Keratinocyte (primary cell): ENCODE results near the gene ASIC1. TPM values are rescaled to one million over a fixed set of nuclear protein-coding genes. Genes with fewer than 3 reads are reported as not detected.
A peak's percentile ranks its signal among the peaks of the same experiment; 100 is the strongest.

Experiments used
- DNase-seq: peaks from one replicate; pipeline ENCODE4 v3.0.0-alpha.2; 2011; ENCODE audit warnings: low read depth, missing footprints, low spot score
- FAIRE-seq: peaks from 2 replicates; lab custom pipeline; 2011; peaks lifted over from hg19 to GRCh38; lab: Jason Lieb, UNC
- H2AFZ ChIP-seq: 2 replicates; pipeline ENCODE4 v1.6.0; 2012; ENCODE audit warnings: low read length, control low read depth, inconsistent platforms; ENCODE audit not compliant: control insufficient read depth
- H3K27ac ChIP-seq: 2 replicates; pipeline ENCODE4 v1.5.1; 2011; ENCODE audit warnings: low read length; ENCODE audit not compliant: control insufficient read depth, insufficient read depth
- H3K27me3 ChIP-seq: 3 replicates; pipeline ENCODE4 v1.6.0; 2011; ENCODE audit warnings: low read length; ENCODE audit not compliant: control insufficient read depth, insufficient read depth; ENCODE audit errors: extremely low read depth
- H3K36me3 ChIP-seq, 2 experiments: 2 replicates in 1 of 2; 3 replicates in 1 of 2; pipeline ENCODE4 v1.5.1; 2011; ENCODE audit warnings: low read length in 2 of 2, mild to moderate bottlenecking in 1 of 2; ENCODE audit not compliant: control insufficient read depth in 2 of 2, insufficient read depth in 2 of 2; ENCODE audit errors: extremely low read depth in 1 of 2
- H3K4me1 ChIP-seq: 3 replicates; pipeline ENCODE4 v1.5.1; 2011; ENCODE audit warnings: low read length; ENCODE audit not compliant: control insufficient read depth, insufficient read depth; ENCODE audit errors: extremely low read depth
- H3K4me2 ChIP-seq: 3 replicates; pipeline ENCODE4 v1.6.0; 2011; ENCODE audit warnings: low read depth, low read length; ENCODE audit not compliant: control insufficient read depth, insufficient read depth; ENCODE audit errors: extremely low read depth
- H3K4me3 ChIP-seq, 3 experiments: fragments of 200-600 bp in 1 of 3; sonication (generic) in 1 of 3; 2 replicates in 2 of 3; 3 replicates in 1 of 3; pipeline ENCODE4 v1.5.1; 2011 to 2016; ENCODE audit warnings: low read length in 3 of 3, mild to moderate bottlenecking in 3 of 3, control low read depth in 2 of 3, inconsistent platforms in 1 of 3, low read depth in 1 of 3, mixed read lengths in 1 of 3, mixed run types in 1 of 3, moderate library complexity in 1 of 3; ENCODE audit not compliant: control insufficient read depth in 2 of 3, insufficient read depth in 2 of 3; ENCODE audit errors: extremely low read depth in 1 of 3
- H3K79me2 ChIP-seq: 2 replicates; pipeline ENCODE4 v1.6.0; 2012; ENCODE audit warnings: low read length; ENCODE audit not compliant: control insufficient read depth, insufficient read depth
- H3K9ac ChIP-seq: 3 replicates; pipeline ENCODE4 v1.6.0; 2011; ENCODE audit warnings: low read length; ENCODE audit not compliant: control insufficient read depth, insufficient read depth; ENCODE audit errors: extremely low read depth
- H3K9me1 ChIP-seq: 3 replicates; pipeline ENCODE4 v1.6.0; 2011; ENCODE audit warnings: low read length; ENCODE audit not compliant: control insufficient read depth, insufficient read depth; ENCODE audit errors: extremely low read depth
- H3K9me3 ChIP-seq: 2 replicates; pipeline ENCODE4 v1.5.1; 2012; ENCODE audit warnings: low read depth, low read length; ENCODE audit not compliant: control insufficient read depth
- H4K20me1 ChIP-seq: 3 replicates; pipeline ENCODE4 v1.6.0; 2011; ENCODE audit warnings: low read length; ENCODE audit not compliant: control insufficient read depth, insufficient read depth; ENCODE audit errors: extremely low read depth
- EZH2 ChIP-seq: IDR thresholded peaks from one replicate; pipeline ENCODE4 v1.6.1; 2012; ENCODE audit warnings: inconsistent platforms, mild to moderate bottlenecking, low read length, moderate library complexity
- dilution Hi-C: fragments of 300-500 bp; cut with MboI; formaldehyde crosslinking; loops from one replicate; pipeline ENCODE4 v1.7.0; 2020; ENCODE audit warnings: low sequenced_read_pairs; ENCODE audit not compliant: extremely low pct_ligation_motif_present
- polyA plus RNA-seq, 5 experiments: library from polyadenylated mRNA; depleted of rRNA in 3 of 5; stranded (reverse) in 3 of 5; stranded (forward) in 1 of 5; unstranded in 1 of 5; fragments of >200 nt; gene quantifications; 1 replicate in 1 of 5; 2 replicates in 3 of 5; 3 replicates in 1 of 5; pipeline versions ENCODE4 v1.2.1 to v1.2.3, GENCODE V29; 2011 to 2012; ENCODE audit warnings: missing spikeins in 2 of 5, low read depth in 1 of 5, low replicate concordance in 1 of 5
- TF ChIP-seq, protein P1 (sequence below), 3 experiments: IDR thresholded peaks in 1 of 3; conservative IDR thresholded peaks in 1 of 3; optimal IDR thresholded peaks in 1 of 3; 2 replicates in 2 of 3; 3 replicates in 1 of 3; pipeline versions ENCODE3 to v1.5.1; 2011; ENCODE audit warnings: low read length in 3 of 3, mild to moderate bottlenecking in 3 of 3, moderate library complexity in 2 of 3, control low read depth in 1 of 3, inconsistent platforms in 1 of 3; ENCODE audit not compliant: insufficient read depth in 2 of 3; ENCODE audit errors: extremely low read depth in 1 of 3

The ASIC1 gene
- polyA plus RNA-seq, 1 donor (not counting 4 experiments of a cell fraction or from before 2014, with no cell fraction given), result 5.7 TPM

DNA sequence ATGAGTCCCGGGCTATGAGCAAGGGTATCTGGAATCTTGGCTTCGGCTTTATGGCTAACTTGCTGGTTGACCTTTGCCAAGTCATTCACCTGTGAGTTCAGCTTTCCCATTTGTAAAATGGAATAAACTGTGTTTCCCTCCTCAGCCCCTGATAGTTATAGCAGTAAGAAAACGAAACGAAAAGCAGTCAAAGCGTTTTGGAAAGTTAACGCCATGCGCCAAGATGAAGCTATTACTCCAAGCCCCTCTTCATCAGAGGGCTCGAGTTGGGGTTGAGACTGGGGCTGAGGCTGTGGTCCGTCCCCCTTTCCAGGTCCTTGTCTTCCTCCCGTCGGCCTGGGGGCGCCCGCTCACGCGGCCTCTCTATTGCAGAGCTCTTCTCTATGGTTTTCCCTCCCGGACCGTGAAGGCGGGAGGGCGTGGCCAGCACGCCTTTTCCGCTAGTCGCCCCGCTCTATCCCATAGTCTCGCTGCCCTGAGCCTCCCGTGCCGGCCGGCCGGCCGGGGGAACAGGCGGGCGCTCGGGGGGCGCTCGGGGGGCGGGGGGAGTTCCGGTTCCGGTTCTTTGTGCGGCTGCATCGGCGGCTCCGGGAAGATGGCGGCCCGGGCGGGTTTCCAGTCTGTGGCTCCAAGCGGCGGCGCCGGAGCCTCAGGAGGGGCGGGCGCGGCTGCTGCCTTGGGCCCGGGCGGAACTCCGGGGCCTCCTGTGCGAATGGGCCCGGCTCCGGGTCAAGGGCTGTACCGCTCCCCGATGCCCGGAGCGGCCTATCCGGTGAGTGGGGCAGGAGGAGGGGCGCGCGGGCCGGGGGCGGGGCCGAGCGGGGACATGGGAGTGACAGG lies 27.6 kb downstream of the ASIC1 start, which contains the start of gene SMARCD1:
SMARCD1 (plus strand) TSS at position 568 of the 840 bp plus-strand sequence; CDS start at position 596, 28 bp downstream.
- H3K9me1 ChIP-seq, result no peaks in the 10 kb centered on the region
- H3K9ac ChIP-seq, result peak within 1 kb of the TSS; percentile 72
- H3K79me2 ChIP-seq, result peaks cover 9% of the 10 kb centered on the region
- peak within 1 kb of the TSS; percentile 59 to 88 (median 68) for H3K4me3 ChIP-seq
- H4K20me1 ChIP-seq, result no peaks in the 10 kb centered on the region
- H2AFZ ChIP-seq, result peak within 1 kb of the TSS; percentile 21
- H3K27me3 ChIP-seq, result no peaks in the 10 kb centered on the region
- peak within 1 kb of the TSS; percentile 97 for H3K4me2 ChIP-seq
- FAIRE-seq (peak; percentile 77), DNase-seq (no peak)
- H3K9me3 ChIP-seq, result no peaks in the 10 kb centered on the region
- peaks cover 31% of the 10 kb centered on the region for H3K4me1 ChIP-seq
- TF ChIP-seq, protein P1, sequence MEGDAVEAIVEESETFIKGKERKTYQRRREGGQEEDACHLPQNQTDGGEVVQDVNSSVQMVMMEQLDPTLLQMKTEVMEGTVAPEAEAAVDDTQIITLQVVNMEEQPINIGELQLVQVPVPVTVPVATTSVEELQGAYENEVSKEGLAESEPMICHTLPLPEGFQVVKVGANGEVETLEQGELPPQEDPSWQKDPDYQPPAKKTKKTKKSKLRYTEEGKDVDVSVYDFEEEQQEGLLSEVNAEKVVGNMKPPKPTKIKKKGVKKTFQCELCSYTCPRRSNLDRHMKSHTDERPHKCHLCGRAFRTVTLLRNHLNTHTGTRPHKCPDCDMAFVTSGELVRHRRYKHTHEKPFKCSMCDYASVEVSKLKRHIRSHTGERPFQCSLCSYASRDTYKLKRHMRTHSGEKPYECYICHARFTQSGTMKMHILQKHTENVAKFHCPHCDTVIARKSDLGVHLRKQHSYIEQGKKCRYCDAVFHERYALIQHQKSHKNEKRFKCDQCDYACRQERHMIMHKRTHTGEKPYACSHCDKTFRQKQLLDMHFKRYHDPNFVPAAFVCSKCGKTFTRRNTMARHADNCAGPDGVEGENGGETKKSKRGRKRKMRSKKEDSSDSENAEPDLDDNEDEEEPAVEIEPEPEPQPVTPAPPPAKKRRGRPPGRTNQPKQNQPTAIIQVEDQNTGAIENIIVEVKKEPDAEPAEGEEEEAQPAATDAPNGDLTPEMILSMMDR (optimal IDR thresholded peaks at IDR 0.05 in 1 of 3, IDR thresholded peaks at IDR 0.05 in 1 of 3, conservative IDR thresholded peaks at IDR 0.05 in 1 of 3; ENCODE audit: extremely low read depth in 1 of 3, insufficient read depth in 2 of 3, low read length in 3 of 3), result peak; percentile 49 to 70 (median 64)
- no peak for TF ChIP-seq EZH2
- peak within 1 kb of the TSS; percentile 77 for H3K27ac ChIP-seq
- H3K36me3 ChIP-seq, result peaks cover 8 to 23% of the 10 kb centered on the region in 2 experiments
- dilution Hi-C loops, result no loop called here

DNA sequence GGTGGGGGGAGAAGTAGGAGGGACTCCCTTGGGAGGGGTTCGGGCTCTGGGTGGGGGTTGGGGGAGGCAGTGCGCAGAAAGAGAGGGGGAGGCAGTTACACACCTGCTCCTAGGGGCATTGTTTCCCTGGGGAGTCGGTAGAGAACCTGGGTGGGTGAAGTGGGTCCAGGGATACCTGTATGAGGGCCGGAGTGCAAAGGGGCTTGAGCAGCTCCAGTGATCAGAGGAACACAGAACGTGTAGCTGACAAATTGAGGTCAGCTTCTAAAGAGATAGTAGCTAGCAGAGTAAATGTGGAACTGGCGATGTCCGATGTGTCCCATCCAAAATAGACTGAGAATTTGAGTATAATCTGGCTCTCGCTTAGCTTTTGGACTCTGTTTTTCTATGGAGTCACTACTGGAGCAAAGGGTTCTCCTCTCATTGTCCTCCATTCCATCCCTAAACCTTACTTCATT lies 28.2 kb downstream of the ASIC1 start:
- Histone ChIP-seq H2AFZ (no peak overlapping the region), H4K20me1 (no peaks in the 10 kb centered on the region), H3K4me2 (peak overlapping the region; percentile 97), H3K4me1 (peaks cover 31% of the 10 kb centered on the region), H3K9me1 (no peaks in the 10 kb centered on the region), H3K4me3 (peak overlapping the region; percentile 59 to 68 (median 68)), H3K27ac (peak overlapping the region; percentile 40), H3K9ac (peak overlapping the region; percentile 38), H3K27me3 (no peaks in the 10 kb centered on the region), H3K9me3 (no peaks in the 10 kb centered on the region), H3K79me2 (peaks cover 13% of the 10 kb centered on the region), H3K36me3 (peaks cover 12 to 28% of the 10 kb centered on the region in 2 experiments)
- dilution Hi-C loops, result no loop called here
- DNase-seq, result no peak
- FAIRE-seq, result no peak
- TF ChIP-seq EZH2, result no peak
- TF ChIP-seq, protein P1 (optimal IDR thresholded peaks at IDR 0.05 in 1 of 3, IDR thresholded peaks at IDR 0.05 in 1 of 3, conservative IDR thresholded peaks at IDR 0.05 in 1 of 3; ENCODE audit: extremely low read depth in 1 of 3, insufficient read depth in 2 of 3, low read length in 3 of 3), result no peak
